GM10266 (cell line): ENCODE results near the gene TERC.
A peak's percentile ranks its signal among the peaks of the same experiment; 100 is the strongest.

Experiments used
- DNase-seq: peaks from one replicate; pipeline ENCODE4 v3.0.0; 2012; ENCODE audit errors: extremely low spot score
- CTCF ChIP-seq: IDR thresholded peaks from 2 replicates; pipeline ENCODE4 v1.5.1; 2012; ENCODE audit warnings: mild to moderate bottlenecking, low read depth; ENCODE audit not compliant: control insufficient read depth, insufficient read depth; ENCODE audit errors: missing control alignments

The TERC gene

GRCh38 chr3:169769287-169770181 is 4.7 kb upstream of the TERC start, which contains the start of gene ACTRT3:
Gene ACTRT3 (minus strand): TSS chr3:169769561. CDS start chr3:169769520, 41 bp downstream.
- TF ChIP-seq CTCF, result peak; percentile 33
- DNase-seq, result peak; percentile 86

DNA sequence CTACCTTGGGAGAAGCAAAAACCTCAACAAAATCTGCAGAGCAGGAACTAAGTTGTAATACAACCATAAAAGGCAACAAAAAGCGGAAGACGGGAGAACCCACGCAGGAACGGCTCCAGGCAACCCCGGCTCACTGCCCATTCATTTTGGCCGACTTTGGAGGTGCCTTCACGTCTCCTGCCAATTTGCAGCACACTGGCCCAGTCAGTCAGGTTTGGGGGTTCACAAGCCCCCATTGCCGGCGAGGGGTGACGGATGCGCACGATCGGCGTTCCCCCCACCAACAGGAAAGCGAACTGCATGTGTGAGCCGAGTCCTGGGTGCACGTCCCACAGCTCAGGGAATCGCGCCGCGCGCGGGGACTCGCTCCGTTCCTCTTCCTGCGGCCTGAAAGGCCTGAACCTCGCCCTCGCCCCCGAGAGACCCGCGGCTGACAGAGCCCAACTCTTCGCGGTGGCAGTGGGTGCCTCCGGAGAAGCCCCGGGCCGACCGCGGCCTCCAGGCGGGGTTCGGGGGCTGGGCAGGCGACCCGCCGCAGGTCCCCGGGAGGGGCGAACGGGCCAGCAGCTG is 463 bp downstream of the TERC start:
- DNase-seq, result peak; percentile 86
- TF ChIP-seq CTCF, result no peak

- no peak for TF ChIP-seq CTCF
- no peak for DNase-seq
Measured at GRCh38 chr3:169760479-169760878, 4.4 kb downstream of the TERC start.

GRCh38 chr3:169759256-169759655 is 5.6 kb downstream of the TERC start:
- no peak for DNase-seq
- TF ChIP-seq CTCF, result no peak

DNA sequence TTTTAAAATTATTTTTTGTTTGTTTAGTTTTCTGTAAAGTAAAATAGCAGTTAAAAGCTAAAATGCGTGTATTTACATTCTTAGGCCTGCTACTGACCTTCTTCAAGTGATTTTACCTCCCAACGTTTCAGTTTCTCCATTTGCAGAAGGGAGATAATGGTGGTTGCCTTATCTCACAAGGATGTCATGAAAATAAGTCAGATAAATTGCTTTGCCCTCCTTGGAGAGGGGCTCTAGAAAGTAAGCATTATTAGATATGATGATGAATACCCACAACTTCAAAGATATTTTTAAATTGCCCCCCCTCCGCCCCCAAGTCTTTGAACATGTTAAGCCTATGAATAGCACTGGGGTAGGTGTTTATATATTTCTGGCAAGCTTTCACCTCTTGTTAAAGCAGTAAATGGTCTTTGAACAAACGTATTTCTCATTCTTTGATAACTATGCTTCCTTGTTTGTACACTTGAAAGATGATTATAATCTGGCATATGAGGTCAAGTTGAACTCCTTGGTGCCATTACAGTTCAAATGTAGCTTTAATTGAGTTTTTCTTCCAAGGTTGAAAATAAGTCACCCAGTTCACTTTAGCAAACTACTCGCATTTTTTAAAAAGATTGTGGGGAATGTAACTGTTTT is 6.4 kb downstream of the TERC start:
- no peak for DNase-seq
- no peak for TF ChIP-seq CTCF

GRCh38 chr3:169755488-169755887 is 9.4 kb downstream of the TERC start:
- no peak for TF ChIP-seq CTCF
- DNase-seq, result no peak
